GM23338 (cell line): ENCODE data around the gene THBS4. TPM values are rescaled to one million over a fixed set of nuclear protein-coding genes. Genes with fewer than 3 reads are reported as not detected.

Experiments
- ATAC-seq: fragments of 200-7000 bp; cut with Tn5 transposase; 3 replicates; pipeline ENCODE4 v1.9.1; 2020
- DNase-seq: peaks from one replicate; pipeline ENCODE4 v3.0.0-alpha.2; 2015; ENCODE audit warnings: low spot score
- H2AFZ ChIP-seq: fragments of 200-600 bp; sonication (generic); 2 replicates; pipeline ENCODE4 v1.8.0; 2016; ENCODE audit warnings: antibody characterized with exemption, mild to moderate bottlenecking, moderate library complexity
- H3F3A ChIP-seq: fragments of 200-600 bp; sonication (generic); replicated peaks from 2 replicates; pipeline ENCODE4 v1.8.0; 2017; ENCODE audit warnings: antibody characterized with exemption, mixed run types, low read depth
- H3K27ac ChIP-seq: fragments of 200-600 bp; sonication (generic); 2 replicates; pipeline ENCODE4 v1.6.1; 2016; ENCODE audit warnings: low read depth
- H3K27me3 ChIP-seq: fragments of 200-600 bp; sonication (generic); 2 replicates; pipeline ENCODE4 v1.8.0; 2016; ENCODE audit warnings: mild to moderate bottlenecking, mixed run types, moderate library complexity; ENCODE audit not compliant: insufficient read depth
- H3K36me3 ChIP-seq: fragments of 200-600 bp; sonication (generic); 2 replicates; pipeline ENCODE4 v1.8.0; 2016; ENCODE audit warnings: mild to moderate bottlenecking; ENCODE audit not compliant: insufficient read depth
- H3K4me1 ChIP-seq: fragments of 200-600 bp; sonication (generic); 2 replicates; pipeline ENCODE4 v1.8.0; 2016; ENCODE audit warnings: mild to moderate bottlenecking, moderate library complexity; ENCODE audit not compliant: insufficient read depth
- H3K4me2 ChIP-seq: fragments of 200-600 bp; sonication (generic); 2 replicates; pipeline ENCODE4 v1.7.1; 2017; ENCODE audit warnings: mixed run types
- H3K4me3 ChIP-seq: fragments of 200-600 bp; sonication (generic); 2 replicates; pipeline ENCODE4 v1.6.1; 2016; ENCODE audit warnings: mixed run types
- H3K79me2 ChIP-seq: fragments of 200-600 bp; sonication (generic); replicated peaks from 2 replicates; pipeline ENCODE4 v1.8.0; 2017; ENCODE audit warnings: mild to moderate bottlenecking; ENCODE audit not compliant: insufficient read depth
- H3K9me2 ChIP-seq: fragments of 200-600 bp; sonication (generic); 2 replicates; pipeline ENCODE4 v1.8.0; 2017; ENCODE audit not compliant: insufficient read depth
- H4K20me1 ChIP-seq: fragments of 200-600 bp; sonication (generic); replicated peaks from 2 replicates; pipeline ENCODE4 v1.8.0; 2017; ENCODE audit warnings: mild to moderate bottlenecking; ENCODE audit not compliant: insufficient read depth
- H3K27ac Mint-ChIP-seq: 2 replicates; pipeline ENCODE4 v1.8.0; 2020; ENCODE audit warnings: inconsistent platforms, mild to moderate bottlenecking, moderate library complexity, mixed read lengths
- H3K27me3 Mint-ChIP-seq: 3 replicates; pipeline ENCODE4 v1.8.0; 2022; ENCODE audit warnings: low read depth, mild to moderate bottlenecking, moderate library complexity, mixed read lengths, inconsistent platforms; ENCODE audit not compliant: insufficient read depth, poor library complexity
- H3K36me3 Mint-ChIP-seq: 3 replicates; pipeline ENCODE4 v1.8.0; 2021; ENCODE audit warnings: low read depth, mild to moderate bottlenecking, inconsistent platforms, moderate library complexity, mixed read lengths
- H3K4me1 Mint-ChIP-seq: 3 replicates; pipeline ENCODE4 v1.8.0; 2020; ENCODE audit warnings: mild to moderate bottlenecking, inconsistent platforms, mixed read lengths
- H3K4me3 Mint-ChIP-seq: 3 replicates; pipeline ENCODE4 v1.8.0; 2021; ENCODE audit warnings: moderate library complexity, mild to moderate bottlenecking, inconsistent platforms, mixed read lengths
- H3K9me3 Mint-ChIP-seq: 3 replicates; pipeline ENCODE4 v1.8.0; 2020; ENCODE audit warnings: moderate library complexity, mild to moderate bottlenecking, inconsistent platforms, mixed read lengths
- EZH2 ChIP-seq: fragments of 200-600 bp; sonication (generic); IDR thresholded peaks from one replicate; pipeline ENCODE4 v1.8.0; 2017; ENCODE audit warnings: antibody characterized with exemption, mild to moderate bottlenecking, low read depth; ENCODE audit not compliant: unreplicated experiment
- JUNB ChIP-seq: IDR thresholded peaks from one replicate; pipeline ENCODE4 v1.6.1; 2016; ENCODE audit warnings: antibody characterized with exemption; ENCODE audit not compliant: unreplicated experiment
- POLR2AphosphoS5 ChIP-seq: IDR thresholded peaks from 2 replicates; pipeline ENCODE4 v1.6.1; 2016; ENCODE audit warnings: antibody characterized with exemption, low read depth
- STAT1 ChIP-seq: IDR thresholded peaks from one replicate; pipeline ENCODE4 v1.6.1; 2016; ENCODE audit warnings: antibody characterized with exemption; ENCODE audit not compliant: unreplicated experiment
- ZNF114 ChIP-seq: fragments of 250-450 bp; sonication (Bioruptor Pico); IDR thresholded peaks from 2 replicates; pipeline ENCODE4 v1.5.0; 2020; ENCODE audit warnings: mild to moderate bottlenecking, moderate library complexity
- ZNF462 ChIP-seq: fragments of 250-450 bp; sonication (Bioruptor Pico); IDR thresholded peaks from 2 replicates; pipeline ENCODE4 v1.5.0; 2020; ENCODE audit warnings: mild to moderate bottlenecking, moderate library complexity
- polyA plus RNA-seq: library from polyadenylated mRNA; unstranded; fragments of >200 nt; fragmentation: Nextera tagmentation; extraction: Ambion mirVana; gene quantifications from 2 replicates; pipeline ENCODE4 v1.2.1, GENCODE V29; 2016
- total RNA-seq: library from RNA; depleted of rRNA; stranded (reverse); fragments of >200 nt; shearing (Covaris generic); gene quantifications from 2 replicates; pipeline ENCODE4 v1.2.3, GENCODE V29; 2014
- TF ChIP-seq, protein P1 (sequence below): IDR thresholded peaks from 2 replicates; pipeline ENCODE4 v1.6.1; 2016; ENCODE audit warnings: antibody characterized with exemption
- TF ChIP-seq, protein P2 (sequence below), 2 experiments: fragments of 200-600 bp in 1 of 2; sonication (generic) in 1 of 2; conservative IDR thresholded peaks; 2 replicates each; pipeline versions ENCODE4 v1.5.1 to v1.6.1; 2016 to 2017; ENCODE audit warnings: antibody characterized with exemption in 2 of 2, low read depth in 2 of 2, mild to moderate bottlenecking in 2 of 2, moderate library complexity in 1 of 2
- TF ChIP-seq, protein P3 (sequence below): IDR thresholded peaks from one replicate; pipeline ENCODE4 v1.6.1; 2018; ENCODE audit warnings: antibody characterized with exemption; ENCODE audit not compliant: unreplicated experiment

Gene THBS4
- total and polyA plus RNA-seq, 2 experiments from 2014 or later, result 14.0 to 23.2 TPM

DNA sequence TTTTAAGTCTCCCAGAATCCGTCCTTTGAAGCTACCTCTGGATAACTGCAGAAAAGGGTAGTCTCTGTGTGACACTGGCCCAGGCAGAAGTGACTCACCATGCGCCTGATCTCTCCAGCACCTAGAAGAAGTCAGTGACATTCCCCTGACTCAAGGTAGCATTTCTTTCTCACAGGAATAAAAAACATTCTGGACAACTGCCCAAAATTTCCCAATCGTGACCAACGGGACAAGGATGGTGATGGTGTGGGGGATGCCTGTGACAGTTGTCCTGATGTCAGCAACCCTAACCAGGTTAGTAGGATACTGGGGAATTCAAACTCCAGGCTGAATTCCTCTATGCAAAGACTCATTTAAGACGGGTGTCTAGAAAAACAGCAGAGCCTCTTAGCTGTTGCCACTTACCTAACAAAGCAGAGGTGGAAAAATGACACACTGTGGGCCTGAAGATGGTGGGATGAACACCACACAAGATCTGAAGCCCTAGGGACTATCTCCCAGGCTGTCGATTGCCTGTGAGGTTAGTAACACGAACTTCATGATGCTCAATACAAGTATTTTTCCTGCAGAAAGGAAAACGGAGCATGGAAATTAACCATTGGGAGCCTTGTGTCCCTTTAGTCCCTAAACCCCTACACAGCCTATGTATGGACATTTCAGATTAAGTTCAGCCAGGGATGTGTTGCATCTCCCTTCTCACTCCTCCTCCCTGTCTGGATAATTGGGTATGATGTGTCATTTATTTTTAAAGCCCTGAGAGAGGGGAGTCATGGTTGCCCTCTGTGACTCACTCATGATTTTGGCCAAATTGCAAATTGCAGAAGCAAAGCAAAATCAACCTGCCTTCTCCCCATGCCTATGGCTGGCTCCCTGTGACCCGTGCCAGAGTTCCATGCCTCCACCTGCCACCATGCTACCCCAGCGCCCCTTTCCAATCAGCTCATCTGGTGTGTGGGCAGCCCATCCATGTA, 37.2 kb downstream of the THBS4 start:
- no peaks in the 10 kb centered on the region; the same call in 2 of the 3 replicates for H3K36me3 Mint-ChIP-seq
- Histone ChIP-seq H3K4me2 (no peak overlapping the region), H3K27me3 (no peaks in the 10 kb centered on the region), H3F3A (no peaks in the 10 kb centered on the region), H3K36me3 (no peaks in the 10 kb centered on the region), H3K9me2 (no peaks in the 10 kb centered on the region), H2AFZ (no peak overlapping the region), H3K4me1 (peaks cover 10% of the 10 kb centered on the region; the same call in 1 of the 2 replicates), H4K20me1 (no peaks in the 10 kb centered on the region), H3K27ac (no peak overlapping the region), H3K79me2 (no peaks in the 10 kb centered on the region), H3K4me3 (no peak overlapping the region)
- H3K4me1 Mint-ChIP-seq, result no peaks in the 10 kb centered on the region
- no peak for DNase-seq
- no peak overlapping the region; the same call in 1 of the 2 replicates for H3K27ac Mint-ChIP-seq
- peaks cover 6% of the 10 kb centered on the region for H3K27me3 Mint-ChIP-seq
- TF ChIP-seq STAT1 (no peak), ZNF114 (CRISPR knock-in tag) (no peak), POLR2AphosphoS5 (no peak), JUNB (no peak), ZNF462 (CRISPR knock-in tag) (no peak), EZH2 (no peak)
- TF ChIP-seq, protein P1, sequence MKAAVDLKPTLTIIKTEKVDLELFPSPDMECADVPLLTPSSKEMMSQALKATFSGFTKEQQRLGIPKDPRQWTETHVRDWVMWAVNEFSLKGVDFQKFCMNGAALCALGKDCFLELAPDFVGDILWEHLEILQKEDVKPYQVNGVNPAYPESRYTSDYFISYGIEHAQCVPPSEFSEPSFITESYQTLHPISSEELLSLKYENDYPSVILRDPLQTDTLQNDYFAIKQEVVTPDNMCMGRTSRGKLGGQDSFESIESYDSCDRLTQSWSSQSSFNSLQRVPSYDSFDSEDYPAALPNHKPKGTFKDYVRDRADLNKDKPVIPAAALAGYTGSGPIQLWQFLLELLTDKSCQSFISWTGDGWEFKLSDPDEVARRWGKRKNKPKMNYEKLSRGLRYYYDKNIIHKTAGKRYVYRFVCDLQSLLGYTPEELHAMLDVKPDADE, result no peak
- TF ChIP-seq, protein P2, sequence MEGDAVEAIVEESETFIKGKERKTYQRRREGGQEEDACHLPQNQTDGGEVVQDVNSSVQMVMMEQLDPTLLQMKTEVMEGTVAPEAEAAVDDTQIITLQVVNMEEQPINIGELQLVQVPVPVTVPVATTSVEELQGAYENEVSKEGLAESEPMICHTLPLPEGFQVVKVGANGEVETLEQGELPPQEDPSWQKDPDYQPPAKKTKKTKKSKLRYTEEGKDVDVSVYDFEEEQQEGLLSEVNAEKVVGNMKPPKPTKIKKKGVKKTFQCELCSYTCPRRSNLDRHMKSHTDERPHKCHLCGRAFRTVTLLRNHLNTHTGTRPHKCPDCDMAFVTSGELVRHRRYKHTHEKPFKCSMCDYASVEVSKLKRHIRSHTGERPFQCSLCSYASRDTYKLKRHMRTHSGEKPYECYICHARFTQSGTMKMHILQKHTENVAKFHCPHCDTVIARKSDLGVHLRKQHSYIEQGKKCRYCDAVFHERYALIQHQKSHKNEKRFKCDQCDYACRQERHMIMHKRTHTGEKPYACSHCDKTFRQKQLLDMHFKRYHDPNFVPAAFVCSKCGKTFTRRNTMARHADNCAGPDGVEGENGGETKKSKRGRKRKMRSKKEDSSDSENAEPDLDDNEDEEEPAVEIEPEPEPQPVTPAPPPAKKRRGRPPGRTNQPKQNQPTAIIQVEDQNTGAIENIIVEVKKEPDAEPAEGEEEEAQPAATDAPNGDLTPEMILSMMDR (conservative IDR thresholded peaks at IDR 0.05; ENCODE audit: low read depth in 2 of 2), result no peak
- TF ChIP-seq, protein P3, sequence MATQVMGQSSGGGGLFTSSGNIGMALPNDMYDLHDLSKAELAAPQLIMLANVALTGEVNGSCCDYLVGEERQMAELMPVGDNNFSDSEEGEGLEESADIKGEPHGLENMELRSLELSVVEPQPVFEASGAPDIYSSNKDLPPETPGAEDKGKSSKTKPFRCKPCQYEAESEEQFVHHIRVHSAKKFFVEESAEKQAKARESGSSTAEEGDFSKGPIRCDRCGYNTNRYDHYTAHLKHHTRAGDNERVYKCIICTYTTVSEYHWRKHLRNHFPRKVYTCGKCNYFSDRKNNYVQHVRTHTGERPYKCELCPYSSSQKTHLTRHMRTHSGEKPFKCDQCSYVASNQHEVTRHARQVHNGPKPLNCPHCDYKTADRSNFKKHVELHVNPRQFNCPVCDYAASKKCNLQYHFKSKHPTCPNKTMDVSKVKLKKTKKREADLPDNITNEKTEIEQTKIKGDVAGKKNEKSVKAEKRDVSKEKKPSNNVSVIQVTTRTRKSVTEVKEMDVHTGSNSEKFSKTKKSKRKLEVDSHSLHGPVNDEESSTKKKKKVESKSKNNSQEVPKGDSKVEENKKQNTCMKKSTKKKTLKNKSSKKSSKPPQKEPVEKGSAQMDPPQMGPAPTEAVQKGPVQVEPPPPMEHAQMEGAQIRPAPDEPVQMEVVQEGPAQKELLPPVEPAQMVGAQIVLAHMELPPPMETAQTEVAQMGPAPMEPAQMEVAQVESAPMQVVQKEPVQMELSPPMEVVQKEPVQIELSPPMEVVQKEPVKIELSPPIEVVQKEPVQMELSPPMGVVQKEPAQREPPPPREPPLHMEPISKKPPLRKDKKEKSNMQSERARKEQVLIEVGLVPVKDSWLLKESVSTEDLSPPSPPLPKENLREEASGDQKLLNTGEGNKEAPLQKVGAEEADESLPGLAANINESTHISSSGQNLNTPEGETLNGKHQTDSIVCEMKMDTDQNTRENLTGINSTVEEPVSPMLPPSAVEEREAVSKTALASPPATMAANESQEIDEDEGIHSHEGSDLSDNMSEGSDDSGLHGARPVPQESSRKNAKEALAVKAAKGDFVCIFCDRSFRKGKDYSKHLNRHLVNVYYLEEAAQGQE, result no peak
- no peak overlapping the region for H3K4me3 Mint-ChIP-seq
- ATAC-seq, result no peak
- no peaks in the 10 kb centered on the region for H3K9me3 Mint-ChIP-seq
